H9 (cell line): ENCODE measurements around the gene SBNO1. TPM values are rescaled to one million over a fixed set of nuclear protein-coding genes. Genes with fewer than 3 reads are reported as not detected.
"Not testable (repeated sequence)": the region's sequence is repeated elsewhere in the genome, so short reads cannot be mapped to it uniquely, and the experiment has no call there.

Experiments
- DNase-seq: peaks from one replicate; pipeline ENCODE4 v3.0.0-alpha.2; 2017
- H2AFZ ChIP-seq: one replicate; pipeline ENCODE4 v1.6.1; 2013; ENCODE audit warnings: mild to moderate bottlenecking, low read length, control low read depth, moderate library complexity
- H2AK5ac ChIP-seq: 2 replicates; pipeline ENCODE4 v1.6.1; 2013; ENCODE audit warnings: low read length, control low read depth, mixed read lengths; ENCODE audit not compliant: insufficient read length
- H2BK120ac ChIP-seq: one replicate; pipeline ENCODE4 v1.6.1; 2013; ENCODE audit warnings: low read depth, mild to moderate bottlenecking, low read length, control low read depth, inconsistent platforms; ENCODE audit not compliant: poor library complexity, severe bottlenecking
- H2BK12ac ChIP-seq: 2 replicates; pipeline ENCODE4 v1.6.1; 2013; ENCODE audit warnings: low read length, control low read depth, mixed read lengths, low read depth; ENCODE audit not compliant: insufficient read length
- H2BK15ac ChIP-seq: 2 replicates; pipeline ENCODE4 v1.6.1; 2013; ENCODE audit warnings: low read depth, low read length, control low read depth
- H2BK20ac ChIP-seq: one replicate; pipeline ENCODE4 v1.6.1; 2013; ENCODE audit warnings: low read depth, mild to moderate bottlenecking, low read length, control low read depth, inconsistent platforms; ENCODE audit not compliant: poor library complexity, severe bottlenecking
- H2BK5ac ChIP-seq: 2 replicates; pipeline ENCODE4 v1.6.1; 2013; ENCODE audit warnings: low read length, control low read depth, mixed read lengths; ENCODE audit not compliant: insufficient read length
- H3K14ac ChIP-seq: 2 replicates; pipeline ENCODE4 v1.6.1; 2013; ENCODE audit warnings: low read length, control low read depth; ENCODE audit not compliant: insufficient read depth
- H3K18ac ChIP-seq: 2 replicates; pipeline ENCODE4 v1.6.1; 2013; ENCODE audit warnings: low read depth, mild to moderate bottlenecking, mixed read lengths, low read length, control low read depth; ENCODE audit not compliant: insufficient read length
- H3K23ac ChIP-seq: 2 replicates; pipeline ENCODE4 v1.6.1; 2013; ENCODE audit warnings: low read length, control low read depth, mixed read lengths, low read depth; ENCODE audit not compliant: insufficient read length
- H3K23me2 ChIP-seq: 2 replicates; pipeline ENCODE4 v1.6.1; 2013; ENCODE audit warnings: low read depth, mild to moderate bottlenecking, mixed read lengths, low read length, control low read depth; ENCODE audit not compliant: insufficient read length, poor library complexity, severe bottlenecking
- H3K27ac ChIP-seq: 2 replicates; pipeline ENCODE4 v1.5.1; 2013; ENCODE audit warnings: low read length, control low read depth, mixed read lengths, low read depth; ENCODE audit not compliant: insufficient read length
- H3K27me3 ChIP-seq: 2 replicates; pipeline ENCODE4 v1.6.1; 2013; ENCODE audit warnings: low read length, control low read depth, inconsistent platforms; ENCODE audit not compliant: insufficient read depth
- H3K4ac ChIP-seq: 2 replicates; pipeline ENCODE4 v1.6.1; 2013; ENCODE audit warnings: low read depth, mild to moderate bottlenecking, control low read depth, inconsistent platforms, low read length, moderate library complexity
- H3K4me1 ChIP-seq: 2 replicates; pipeline ENCODE4 v1.6.1; 2013; ENCODE audit warnings: low read length, control low read depth, inconsistent platforms; ENCODE audit not compliant: insufficient read depth
- H3K4me2 ChIP-seq: 2 replicates; pipeline ENCODE4 v1.6.1; 2013; ENCODE audit warnings: low read length, control low read depth, mixed read lengths; ENCODE audit not compliant: insufficient read length, insufficient read depth
- H3K56ac ChIP-seq: 2 replicates; pipeline ENCODE4 v1.6.1; 2013; ENCODE audit warnings: low read depth, mild to moderate bottlenecking, mixed read lengths, low read length, control low read depth; ENCODE audit not compliant: insufficient read length
- H3K79me1 ChIP-seq: 2 replicates; pipeline ENCODE4 v1.6.1; 2013; ENCODE audit warnings: low read depth, mild to moderate bottlenecking, moderate library complexity, low read length, control low read depth, inconsistent platforms; ENCODE audit not compliant: insufficient read depth, poor library complexity, severe bottlenecking
- H3K79me2 ChIP-seq: 2 replicates; pipeline ENCODE4 v1.6.1; 2013; ENCODE audit warnings: low read length, control low read depth, inconsistent platforms; ENCODE audit not compliant: insufficient read depth
- H3K9ac ChIP-seq: 2 replicates; pipeline ENCODE4 v1.6.1; 2013; ENCODE audit warnings: low read length, control low read depth, mixed read lengths; ENCODE audit not compliant: insufficient read length; ENCODE audit errors: extremely low read depth
- H3K9me3 ChIP-seq: one replicate; pipeline ENCODE4 v1.6.1; 2013; ENCODE audit warnings: low read depth, low read length, inconsistent platforms; ENCODE audit not compliant: control insufficient read depth
- H3T11ph ChIP-seq: one replicate; pipeline ENCODE4 v1.6.1; 2013; ENCODE audit warnings: mild to moderate bottlenecking, low read length, control low read depth, inconsistent platforms
- H4K20me1 ChIP-seq: one replicate; pipeline ENCODE4 v1.6.1; 2013; ENCODE audit not compliant: control insufficient read depth, insufficient read length, insufficient read depth
- H4K5ac ChIP-seq: 2 replicates; pipeline ENCODE4 v1.6.1; 2013; ENCODE audit warnings: low read depth, mild to moderate bottlenecking, mixed read lengths, low read length, control low read depth; ENCODE audit not compliant: insufficient read length
- H4K8ac ChIP-seq: replicated peaks from 2 replicates; pipeline ENCODE4 v1.6.1; 2013; ENCODE audit warnings: low read length, control low read depth, mixed read lengths, low read depth; ENCODE audit not compliant: insufficient read length
- H4K91ac ChIP-seq: 2 replicates; pipeline ENCODE4 v1.6.1; 2013; ENCODE audit warnings: low read depth, mild to moderate bottlenecking, moderate library complexity, mixed read lengths, low read length, control low read depth; ENCODE audit not compliant: insufficient read length
- H3K27ac Mint-ChIP-seq, 3 experiments: 2 replicates in 2 of 3; 3 replicates in 1 of 3; pipeline ENCODE4 v1.8.0; 2020 to 2021; ENCODE audit warnings: mixed read lengths in 3 of 3, mild to moderate bottlenecking in 1 of 3, moderate library complexity in 1 of 3
- H3K27me3 Mint-ChIP-seq: 2 replicates; pipeline ENCODE4 v1.8.0; 2021; ENCODE audit warnings: low read depth, mild to moderate bottlenecking, moderate library complexity, mixed read lengths
- H3K36me3 Mint-ChIP-seq, 3 experiments: 2 replicates in 2 of 3; 3 replicates in 1 of 3; pipeline ENCODE4 v1.8.0; 2020 to 2021; ENCODE audit warnings: low read depth in 3 of 3, mixed read lengths in 3 of 3; ENCODE audit not compliant: insufficient read depth in 1 of 3
- H3K4me1 Mint-ChIP-seq, 2 experiments: 2 replicates each; pipeline ENCODE4 v1.8.0; 2020; ENCODE audit warnings: mixed read lengths in 2 of 2
- H3K4me3 Mint-ChIP-seq, 2 experiments: 2 replicates in 1 of 2; 3 replicates in 1 of 2; pipeline ENCODE4 v1.8.0; 2020 to 2021; ENCODE audit warnings: mild to moderate bottlenecking in 2 of 2, mixed read lengths in 2 of 2, moderate library complexity in 1 of 2
- H3K9me3 Mint-ChIP-seq, 2 experiments: 2 replicates in 1 of 2; 3 replicates in 1 of 2; pipeline ENCODE4 v1.8.0; 2020; ENCODE audit warnings: mild to moderate bottlenecking in 2 of 2, mixed read lengths in 2 of 2, moderate library complexity in 1 of 2
- WGBS: extraction: QIAGEN DNeasy Blood & Tissue Kit; methylation state at CpG from one replicate; pipeline ENCODE4 v1.1.7; 2013; ENCODE audit warnings: missing lambda C conversion rate, low lambda C conversion rate, mixed read lengths; ENCODE audit not compliant: insufficient read length; ENCODE audit errors: extremely low coverage; 5-methylcytosine and 5-hydroxymethylcytosine counted together
- total RNA-seq: library from RNA; stranded (reverse); gene quantifications from 2 replicates; pipeline ENCODE4 v1.2.1, GENCODE V29; 2021
- TF ChIP-seq, protein P1 (sequence below): fragments of 200-600 bp; sonication (generic); conservative IDR thresholded peaks from 3 replicates; pipeline ENCODE4 v1.8.0; 2021; ENCODE audit warnings: antibody characterized with exemption, mild to moderate bottlenecking

Gene SBNO1
- total RNA-seq, 1 experiment from 2014 or later, result 47.5 TPM

GRCh38 chr12:123369229-123369628, 4.6 kb upstream of the SBNO1 start:
- Histone ChIP-seq H3K4me2 (no peak overlapping the region), H2AFZ (no peak overlapping the region), H4K91ac (no peak overlapping the region), H4K8ac (no peak overlapping the region), H3K9me3 (no peaks in the 10 kb centered on the region), H3K18ac (no peak overlapping the region), H3K56ac (no peak overlapping the region), H3K23me2 (peaks cover 4% of the 10 kb centered on the region), H3K4me1 (no peaks in the 10 kb centered on the region), H3K9ac (no peak overlapping the region), H3K79me1 (no peaks in the 10 kb centered on the region), H2BK12ac (no peak overlapping the region), H2AK5ac (no peak overlapping the region), H3K4ac (no peak overlapping the region), H2BK5ac (no peak overlapping the region), H2BK15ac (no peak overlapping the region), H4K20me1 (no peaks in the 10 kb centered on the region), H3K14ac (no peak overlapping the region), H3T11ph (no peak overlapping the region), H3K23ac (no peak overlapping the region), H3K27ac (no peak overlapping the region), H3K79me2 (peaks cover under 1% of the 10 kb centered on the region; the same call in 1 of the 2 replicates), H4K5ac (no peak overlapping the region), H2BK120ac (no peak overlapping the region), H2BK20ac (no peak overlapping the region), H3K27me3 (no peaks in the 10 kb centered on the region)
- H3K4me1 Mint-ChIP-seq, result peaks cover 0 to 4% of the 10 kb centered on the region in 2 experiments; a peak in 2 of 4 replicates
- TF ChIP-seq, protein P1, sequence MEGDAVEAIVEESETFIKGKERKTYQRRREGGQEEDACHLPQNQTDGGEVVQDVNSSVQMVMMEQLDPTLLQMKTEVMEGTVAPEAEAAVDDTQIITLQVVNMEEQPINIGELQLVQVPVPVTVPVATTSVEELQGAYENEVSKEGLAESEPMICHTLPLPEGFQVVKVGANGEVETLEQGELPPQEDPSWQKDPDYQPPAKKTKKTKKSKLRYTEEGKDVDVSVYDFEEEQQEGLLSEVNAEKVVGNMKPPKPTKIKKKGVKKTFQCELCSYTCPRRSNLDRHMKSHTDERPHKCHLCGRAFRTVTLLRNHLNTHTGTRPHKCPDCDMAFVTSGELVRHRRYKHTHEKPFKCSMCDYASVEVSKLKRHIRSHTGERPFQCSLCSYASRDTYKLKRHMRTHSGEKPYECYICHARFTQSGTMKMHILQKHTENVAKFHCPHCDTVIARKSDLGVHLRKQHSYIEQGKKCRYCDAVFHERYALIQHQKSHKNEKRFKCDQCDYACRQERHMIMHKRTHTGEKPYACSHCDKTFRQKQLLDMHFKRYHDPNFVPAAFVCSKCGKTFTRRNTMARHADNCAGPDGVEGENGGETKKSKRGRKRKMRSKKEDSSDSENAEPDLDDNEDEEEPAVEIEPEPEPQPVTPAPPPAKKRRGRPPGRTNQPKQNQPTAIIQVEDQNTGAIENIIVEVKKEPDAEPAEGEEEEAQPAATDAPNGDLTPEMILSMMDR, result no peak
- H3K4me3 Mint-ChIP-seq, result no peak overlapping the region
- no peak overlapping the region for H3K27ac Mint-ChIP-seq
- WGBS, result no CpG with 5 or more reads among the region's 5 CpGs
- peaks cover 7% of the 10 kb centered on the region for H3K27me3 Mint-ChIP-seq
- H3K9me3 Mint-ChIP-seq, result no peaks in the 10 kb centered on the region; a peak in 1 of 5 replicates
- DNase-seq, result no peak
- no peaks in the 10 kb centered on the region for H3K36me3 Mint-ChIP-seq

GRCh38 chr12:123368431-123368830, 3.8 kb upstream of the SBNO1 start:
- not testable (repeated sequence) for H3K27me3 ChIP-seq, H3K56ac ChIP-seq, H3K79me1 ChIP-seq, H2BK15ac ChIP-seq, H4K20me1 ChIP-seq, H2BK12ac ChIP-seq, H3T11ph ChIP-seq, H3K9me3 Mint-ChIP-seq, H4K5ac ChIP-seq, H3K4ac ChIP-seq, H2BK5ac ChIP-seq, H3K18ac ChIP-seq, H2AFZ ChIP-seq, H3K36me3 Mint-ChIP-seq, H3K27me3 Mint-ChIP-seq, H3K4me3 Mint-ChIP-seq, H3K4me1 ChIP-seq, H3K4me1 Mint-ChIP-seq, H3K9me3 ChIP-seq, H3K23me2 ChIP-seq, H2AK5ac ChIP-seq, H3K14ac ChIP-seq, H3K79me2 ChIP-seq, H4K8ac ChIP-seq, H2BK20ac ChIP-seq, H2BK120ac ChIP-seq, H3K27ac Mint-ChIP-seq, H3K9ac ChIP-seq, H3K27ac ChIP-seq, H3K4me2 ChIP-seq, DNase-seq, H3K23ac ChIP-seq, H4K91ac ChIP-seq
- no CpG with 5 or more reads among the region's 7 CpGs for WGBS
